Activated CD4-positive, alpha-beta T cell treated with anti-CD3 and anti-CD28 coated beads for 24 hours (primary cell): ENCODE measurements around the gene AADAT.

Experiments used
- DNase-seq, 2 donors: peaks; one replicate each; pipeline ENCODE4 v3.0.0-alpha.2; 2020; ENCODE audit warnings: low read depth in 2 of 2

Gene AADAT

DNA sequence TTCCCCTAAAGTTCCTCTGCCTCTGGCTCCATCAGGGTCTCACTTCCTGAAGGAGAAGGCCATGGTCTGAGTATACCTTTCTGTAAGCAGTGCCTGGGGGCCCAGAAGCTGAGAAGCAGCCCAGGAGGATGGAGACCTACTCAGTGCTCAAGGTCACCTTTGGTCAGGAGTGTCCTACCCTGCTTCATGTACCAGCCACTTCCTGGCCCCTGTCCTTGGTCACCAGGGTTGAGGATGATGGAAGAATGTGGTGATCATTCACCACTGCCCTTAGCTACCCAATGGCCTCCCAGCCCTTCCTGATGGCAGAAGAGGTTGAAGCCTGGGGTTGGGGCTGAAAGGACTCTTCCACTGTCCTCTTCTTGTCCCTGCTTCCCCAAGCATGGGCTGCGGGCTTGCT, 54.5 kb downstream of the AADAT start:
- DNase-seq: no peak

- DNase-seq: no peak
These were observed 55.8 kb downstream of the AADAT start for GRCh38 chr4:170033999-170034398.

DNA sequence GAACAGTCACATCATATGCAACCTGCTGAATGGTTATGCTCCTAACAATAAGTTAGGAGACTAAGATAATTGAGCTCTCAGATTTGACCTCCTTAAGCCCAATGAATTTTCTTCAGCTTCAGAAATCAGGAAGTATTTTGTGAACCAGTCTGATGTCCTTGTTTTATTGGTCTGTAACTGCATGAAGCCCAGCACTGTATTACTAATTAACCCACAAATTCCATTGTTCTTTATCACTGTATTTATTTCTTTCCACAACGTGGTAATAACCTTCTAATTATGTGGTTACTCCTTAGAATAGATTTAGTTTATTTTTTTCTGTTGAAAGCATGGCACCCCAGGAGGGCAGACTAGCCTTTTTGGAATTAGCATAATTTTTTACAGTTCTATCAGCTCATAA, 59.6 kb downstream of the AADAT start:
- no peak for DNase-seq

DNA sequence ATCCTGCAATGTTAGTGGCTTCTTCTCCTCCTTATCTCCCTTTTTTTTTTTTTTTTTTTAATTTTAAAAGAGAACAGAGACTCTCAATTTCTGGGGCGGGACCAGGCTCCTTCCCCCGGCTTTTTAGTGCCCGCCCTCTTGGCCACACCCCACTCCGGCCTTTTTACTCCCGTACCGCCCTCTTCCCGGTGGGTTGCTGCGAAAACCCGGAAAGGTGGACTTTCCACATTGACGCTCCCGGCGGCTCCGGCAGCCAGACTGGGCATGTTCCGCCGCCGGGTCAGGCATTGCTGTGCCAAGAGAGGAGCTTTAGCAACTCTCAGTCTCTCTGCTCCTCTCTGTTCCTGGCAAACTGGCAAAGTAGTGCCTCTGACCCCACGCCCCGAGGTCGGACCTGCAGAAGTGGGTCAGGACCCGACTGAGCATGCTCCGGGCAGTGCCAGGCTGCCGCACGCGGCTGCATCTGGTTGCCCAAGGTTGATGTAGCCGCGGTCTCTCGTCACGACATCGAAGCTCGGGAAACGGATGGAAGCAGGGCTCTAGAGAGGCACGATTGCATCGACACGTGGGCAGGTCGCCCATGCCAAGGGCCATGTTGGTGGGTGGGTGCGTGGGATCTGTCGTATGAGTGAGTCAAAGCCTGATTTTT, 62.5 kb downstream of the AADAT start:
- peak; percentile 86 to 90 for DNase-seq

- peak; percentile 58 to 63 for DNase-seq
These were observed 63.3 kb downstream of the AADAT start, which contains the start of gene MFAP3L for GRCh38 chr4:170026253-170027021. MFAP3L (minus strand) TSS chr4:170026395; CDS start chr4:170005877, 20,518 bp downstream.

DNA sequence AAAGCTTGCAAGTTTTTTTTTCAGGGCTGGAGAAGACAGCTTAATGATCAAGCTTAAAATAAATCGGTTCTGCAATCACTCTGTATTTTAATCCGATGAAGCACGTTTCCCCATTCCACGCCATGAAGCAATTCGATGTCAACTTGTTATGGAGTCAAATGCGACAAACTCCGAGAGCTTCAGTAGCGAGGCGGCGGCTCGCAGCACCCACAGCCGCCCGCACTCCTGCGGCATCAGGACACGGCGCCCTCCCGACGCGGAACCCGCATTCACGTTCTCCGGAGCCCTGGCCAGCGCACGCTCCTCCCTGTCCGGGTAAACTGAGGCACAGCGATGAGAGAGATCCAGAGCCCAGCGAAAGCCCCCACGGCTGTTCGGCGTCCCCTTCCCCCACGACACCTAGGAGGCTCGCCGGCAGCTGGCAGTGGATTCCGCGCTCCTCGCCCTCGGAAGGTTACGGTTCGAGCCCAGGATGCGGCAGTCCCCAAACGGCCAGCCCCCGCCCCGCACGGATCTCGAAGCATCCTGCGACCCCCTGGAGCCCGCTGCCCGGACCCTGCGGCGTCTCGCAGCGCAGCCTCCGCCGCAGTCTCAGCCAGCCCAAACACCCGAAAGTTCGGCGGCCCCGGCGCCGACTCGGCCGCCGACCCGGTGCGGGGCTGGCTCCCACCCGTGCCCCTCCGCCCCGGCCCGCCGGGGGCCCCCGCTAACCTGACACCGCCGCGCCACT, 64.1 kb downstream of the AADAT start:
- no peak for DNase-seq

- DNase-seq: no peak
These were observed 67.5 kb downstream of the AADAT start for GRCh38 chr4:170022211-170022610.

DNA sequence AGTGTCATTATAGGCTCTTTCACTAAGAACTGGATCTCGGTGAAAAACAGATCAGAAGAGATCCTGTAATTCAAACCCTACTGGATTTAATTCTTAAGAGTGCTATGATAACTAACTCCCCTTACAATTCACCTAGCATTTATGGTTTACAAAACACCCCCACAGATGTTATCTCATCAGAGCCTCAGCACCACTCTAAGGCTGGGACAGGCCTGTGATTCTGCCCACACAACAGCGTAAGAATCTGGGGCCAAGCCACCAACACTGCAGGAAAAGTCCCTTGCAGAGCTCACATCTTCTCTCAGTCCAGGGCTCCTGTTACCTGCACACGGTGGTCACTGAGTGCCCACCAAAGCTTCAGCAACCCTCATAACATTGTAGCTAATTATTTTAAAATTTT, 72.5 kb downstream of the AADAT start:
- no peak for DNase-seq

DNA sequence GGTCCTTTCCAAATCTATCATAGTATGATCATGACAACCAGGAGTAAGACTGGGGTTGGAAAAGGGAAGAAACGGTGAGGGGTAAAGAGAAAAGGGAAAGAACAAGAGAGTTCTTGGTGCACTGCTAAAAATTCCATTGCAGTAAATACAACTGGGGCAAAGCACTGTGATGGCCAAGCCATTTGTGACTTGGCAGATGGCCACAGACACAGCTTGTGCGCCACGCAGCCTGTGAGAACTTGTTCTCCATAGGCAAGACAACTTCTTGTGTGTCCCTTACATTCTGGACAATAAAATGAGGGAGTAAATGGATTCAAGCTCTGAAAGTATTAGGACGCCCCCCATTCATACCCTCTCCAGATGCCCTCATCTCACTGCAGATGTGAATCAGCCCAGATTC, 74.5 kb downstream of the AADAT start:
- DNase-seq: no peak

DNA sequence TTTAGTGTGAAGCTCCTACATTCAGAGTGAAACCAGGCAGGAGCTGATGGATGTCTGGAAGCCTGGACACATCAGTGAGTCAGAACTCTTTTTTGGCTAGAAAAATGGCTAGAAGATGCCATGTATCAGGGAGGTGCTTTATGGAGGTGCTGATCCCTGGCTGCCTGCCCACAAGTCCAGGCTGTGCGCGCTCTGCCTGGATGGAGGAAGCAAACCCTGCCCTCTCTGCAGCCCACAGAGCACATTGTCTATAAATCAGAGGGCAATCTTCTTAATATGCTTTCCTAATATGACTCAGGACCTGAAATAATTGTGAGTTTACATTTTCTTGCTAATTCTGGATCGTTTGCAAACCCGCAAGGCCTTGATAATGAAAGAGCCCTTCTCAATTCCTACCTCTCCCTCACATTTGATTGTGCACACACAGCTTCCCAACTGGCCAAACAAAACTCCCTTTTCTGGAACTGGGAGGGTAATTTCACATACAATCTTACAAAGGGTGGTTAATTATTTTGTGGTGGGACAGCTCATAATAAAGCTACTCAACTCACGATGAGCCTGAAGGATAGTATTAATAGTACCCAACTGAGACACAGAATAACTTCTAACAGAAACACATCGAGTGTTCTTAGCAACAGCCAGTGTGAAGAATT, 75.3 kb downstream of the AADAT start:
- no peak for DNase-seq

GRCh38 chr4:170012629-170012958, 77.2 kb downstream of the AADAT start:
- no peak for DNase-seq

GRCh38 chr4:170011921-170012628, 77.7 kb downstream of the AADAT start:
- DNase-seq: no peak
